GM12892 (cell line): Measurements from ENCODE around the gene BAAT.

Experiments used
- POLR2A ChIP-seq: IDR thresholded peaks from 2 replicates; pipeline ENCODE4 v1.6.1; 2011; ENCODE audit warnings: low read depth, low read length, control low read depth
- POLR2AphosphoS5 ChIP-seq: IDR thresholded peaks from 2 replicates; pipeline ENCODE4 v1.6.1; 2011; ENCODE audit warnings: low read depth, low read length, control low read depth

DNA sequence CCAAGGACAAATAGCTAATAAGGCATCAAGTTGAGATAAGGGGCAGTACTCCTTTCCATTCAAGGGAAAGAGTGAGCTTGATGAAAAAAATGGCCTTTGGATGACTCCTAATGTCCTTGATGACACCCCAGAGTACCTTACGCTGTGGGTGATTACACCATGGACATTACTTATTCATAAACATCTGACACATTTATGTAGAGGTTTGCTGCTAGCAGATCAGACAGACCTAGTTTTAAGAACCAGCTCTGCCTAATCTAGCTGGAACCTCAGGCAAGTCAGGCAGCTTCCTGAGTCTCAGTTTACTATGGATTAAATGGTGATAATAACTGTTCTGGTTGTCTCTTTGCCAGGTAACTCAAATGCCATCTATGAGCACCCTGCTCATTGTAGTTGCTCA lies 47.9 kb upstream of the BAAT start:
- TF ChIP-seq POLR2A (no peak), POLR2AphosphoS5 (no peak)
